ENCODE measurements around the gene ZNF423. TPM values are rescaled to one million over a fixed set of nuclear protein-coding genes. Genes with fewer than 3 reads are reported as not detected.

The ZNF423 gene
- total and polyA plus RNA-seq, 2 experiments from 2014 or later: 0.43 to 0.49 TPM

DNA sequence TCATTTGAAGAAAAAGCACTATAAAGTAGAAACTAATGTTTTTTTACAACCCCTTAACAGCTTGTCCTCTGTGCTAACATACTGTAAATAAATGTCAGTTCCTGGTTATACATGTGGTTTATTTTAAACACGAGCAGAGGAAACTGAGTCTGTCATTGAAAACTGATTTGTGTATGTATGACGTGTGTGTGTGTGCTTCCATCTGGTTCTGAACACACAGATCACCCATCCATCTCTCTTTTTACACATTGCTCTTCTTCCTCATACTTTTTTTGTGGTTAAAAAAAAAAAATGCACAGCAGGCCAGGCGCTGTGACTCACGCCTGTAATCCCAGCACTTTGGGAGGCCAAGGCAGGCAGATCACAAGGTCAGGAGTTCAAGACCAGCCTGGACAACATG is 49.5 kb downstream of the ZNF423 start:
- H3K4me3 ChIP-seq: no peak overlapping the region
- no peak overlapping the region for H3K4me2 ChIP-seq (ENCODE audit: unreplicated experiment)
- no peak for DNase-seq
- in situ Hi-C loops (cut with MboI): no loop called here
- TF ChIP-seq EZH2 (IDR thresholded peaks at IDR 0.05; ENCODE audit: insufficient read depth, poor library complexity, severe bottlenecking): no peak
- no peak for TF ChIP-seq EZH2phosphoT487 (IDR thresholded peaks at IDR 0.05; ENCODE audit: insufficient read depth, low read depth)
- H3K36me3 ChIP-seq (ENCODE audit: low read depth): no peaks in the 10 kb centered on the region
- no peaks in the 10 kb centered on the region for H3K79me2 ChIP-seq (ENCODE audit: insufficient read depth)
- 45 to 49% methylated on average over 4 of the region's 4 CpGs for WGBS, 2 experiments (ENCODE audit: low coverage in 1 of 2, low lambda C conversion rate in 2 of 2, missing lambda C conversion rate in 2 of 2)
- no peak overlapping the region for H3K9ac ChIP-seq
- no peaks in the 10 kb centered on the region for H3K4me1 ChIP-seq (ENCODE audit: insufficient read depth)
- H3K9me2 ChIP-seq (ENCODE audit: insufficient read depth): no peaks in the 10 kb centered on the region
- H2AFZ ChIP-seq: no peak overlapping the region
- H3F3A ChIP-seq (ENCODE audit: insufficient read depth): no peaks in the 10 kb centered on the region
- no peak overlapping the region for H3K27ac ChIP-seq
- H3K9me3 ChIP-seq (ENCODE audit: low read depth): no peaks in the 10 kb centered on the region
- peaks cover 11% of the 10 kb centered on the region; the same call in 1 of the 2 replicates for H3K27me3 ChIP-seq (replicated peaks; ENCODE audit: insufficient read depth)
- no peaks in the 10 kb centered on the region for H4K20me1 ChIP-seq (ENCODE audit: insufficient read depth)

DNA sequence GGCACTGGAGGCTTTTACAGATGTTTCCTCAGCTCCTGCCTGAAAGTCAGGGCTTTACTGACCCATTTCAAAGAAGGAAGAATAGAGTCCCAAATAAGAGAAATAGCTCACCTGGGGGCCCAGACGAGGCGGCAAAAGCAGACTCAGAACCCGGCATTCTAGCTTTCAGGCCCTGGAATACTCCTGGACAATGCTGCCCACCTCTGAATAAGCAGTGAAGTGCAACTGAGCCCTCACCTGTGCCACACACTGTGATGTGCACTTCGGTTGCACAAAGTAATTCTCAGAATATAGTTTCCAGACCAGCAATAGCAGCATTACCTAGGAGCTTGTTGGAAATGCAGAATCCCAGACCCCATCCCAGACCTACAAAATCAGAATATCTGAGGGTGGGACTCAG is 54.6 kb downstream of the ZNF423 start:
- TF ChIP-seq EZH2 (IDR thresholded peaks at IDR 0.05; ENCODE audit: insufficient read depth, poor library complexity, severe bottlenecking) (no peak), EZH2phosphoT487 (IDR thresholded peaks at IDR 0.05; ENCODE audit: insufficient read depth, low read depth) (no peak)
- in situ Hi-C loops (cut with MboI): no loop called here

DNA sequence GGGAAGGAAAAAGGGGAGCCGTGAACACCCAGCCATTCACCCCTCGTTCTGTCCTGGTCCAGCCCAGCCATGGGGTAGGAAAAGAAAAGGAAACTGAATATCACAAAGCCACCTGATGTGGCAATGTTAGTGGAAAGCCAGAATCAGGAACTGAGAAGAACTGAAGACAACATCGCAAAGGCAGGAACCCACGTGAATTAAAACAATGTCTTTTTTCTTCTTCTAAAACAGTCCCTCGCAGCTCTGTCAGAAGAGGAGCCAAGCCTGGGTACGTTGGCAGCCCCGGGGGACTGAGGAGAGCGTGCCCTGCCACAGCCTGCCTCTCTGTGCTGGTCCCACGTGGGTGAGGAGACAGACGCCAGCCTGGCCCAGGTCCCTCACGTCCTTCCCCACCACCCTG is 55.0 kb downstream of the ZNF423 start:
- WGBS, 2 experiments (ENCODE audit: low coverage in 1 of 2, low lambda C conversion rate in 2 of 2, missing lambda C conversion rate in 2 of 2): 37 to 43% methylated on average over 11 of the region's 11 CpGs
- H3K27ac ChIP-seq: no peak overlapping the region
- no peak for DNase-seq
- no peaks in the 10 kb centered on the region for H3K79me2 ChIP-seq (ENCODE audit: insufficient read depth)
- H4K20me1 ChIP-seq (ENCODE audit: insufficient read depth): no peaks in the 10 kb centered on the region
- H3K4me1 ChIP-seq (ENCODE audit: insufficient read depth): no peaks in the 10 kb centered on the region
- in situ Hi-C loops (cut with MboI): no loop called here
- no peaks in the 10 kb centered on the region for H3F3A ChIP-seq (ENCODE audit: insufficient read depth)
- H3K36me3 ChIP-seq (ENCODE audit: low read depth): no peaks in the 10 kb centered on the region
- H3K4me3 ChIP-seq: no peak overlapping the region
- no peaks in the 10 kb centered on the region for H3K9me3 ChIP-seq (ENCODE audit: low read depth)
- H2AFZ ChIP-seq: no peak overlapping the region
- no peak overlapping the region for H3K9ac ChIP-seq
- no peak for TF ChIP-seq EZH2phosphoT487 (IDR thresholded peaks at IDR 0.05; ENCODE audit: insufficient read depth, low read depth)
- H3K27me3 ChIP-seq (replicated peaks; ENCODE audit: insufficient read depth): no peaks in the 10 kb centered on the region
- H3K4me2 ChIP-seq (ENCODE audit: unreplicated experiment): no peak overlapping the region
- no peaks in the 10 kb centered on the region for H3K9me2 ChIP-seq (ENCODE audit: insufficient read depth)

More for the DNA sequence above, 54.6 kb downstream of the ZNF423 start:
- 73 to 85% methylated on average over 4 of the region's 4 CpGs for WGBS, 2 experiments (ENCODE audit: low coverage in 1 of 2, low lambda C conversion rate in 2 of 2, missing lambda C conversion rate in 2 of 2)
- Histone ChIP-seq H3K27ac (no peak overlapping the region), H3F3A (ENCODE audit: insufficient read depth) (no peaks in the 10 kb centered on the region), H3K4me2 (ENCODE audit: unreplicated experiment) (no peak overlapping the region), H4K20me1 (ENCODE audit: insufficient read depth) (no peaks in the 10 kb centered on the region), H3K9me2 (ENCODE audit: insufficient read depth) (no peaks in the 10 kb centered on the region), H3K27me3 (replicated peaks; ENCODE audit: insufficient read depth) (no peaks in the 10 kb centered on the region), H3K79me2 (ENCODE audit: insufficient read depth) (no peaks in the 10 kb centered on the region), H3K4me3 (no peak overlapping the region), H3K9me3 (ENCODE audit: low read depth) (no peaks in the 10 kb centered on the region), H2AFZ (no peak overlapping the region), H3K4me1 (ENCODE audit: insufficient read depth) (no peaks in the 10 kb centered on the region), H3K9ac (no peak overlapping the region), H3K36me3 (ENCODE audit: low read depth) (no peaks in the 10 kb centered on the region)
- DNase-seq: no peak

DNA sequence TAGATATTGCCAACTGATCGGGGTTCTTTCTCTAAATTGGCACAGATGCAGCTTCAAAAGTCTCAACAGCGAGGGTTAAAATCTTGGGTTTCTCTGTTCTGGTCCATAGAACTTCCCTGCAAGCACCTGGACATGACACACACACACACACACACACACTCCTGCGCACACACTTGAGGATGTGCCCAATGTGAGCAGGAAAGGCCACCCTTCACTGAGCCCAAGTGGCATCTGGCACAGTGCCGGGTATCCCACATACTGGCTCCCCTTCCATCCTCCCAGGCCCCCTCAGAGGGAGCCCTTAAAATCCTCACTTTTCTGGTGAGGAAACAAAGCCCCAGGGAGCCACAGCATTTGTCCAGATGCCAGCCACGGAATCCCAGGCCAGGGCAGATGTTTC is 55.5 kb downstream of the ZNF423 start:
- Histone ChIP-seq H3K79me2 (ENCODE audit: insufficient read depth) (no peaks in the 10 kb centered on the region), H3K9me3 (ENCODE audit: low read depth) (no peaks in the 10 kb centered on the region), H3F3A (ENCODE audit: insufficient read depth) (no peaks in the 10 kb centered on the region), H3K4me3 (no peak overlapping the region), H3K27me3 (replicated peaks; ENCODE audit: insufficient read depth) (no peaks in the 10 kb centered on the region), H3K9ac (no peak overlapping the region), H3K27ac (no peak overlapping the region), H3K4me1 (ENCODE audit: insufficient read depth) (no peaks in the 10 kb centered on the region), H3K4me2 (ENCODE audit: unreplicated experiment) (no peak overlapping the region), H3K36me3 (ENCODE audit: low read depth) (no peaks in the 10 kb centered on the region), H3K9me2 (ENCODE audit: insufficient read depth) (no peaks in the 10 kb centered on the region), H4K20me1 (ENCODE audit: insufficient read depth) (no peaks in the 10 kb centered on the region), H2AFZ (no peak overlapping the region)
- in situ Hi-C loops (cut with MboI): no loop called here
- DNase-seq: no peak
- TF ChIP-seq EZH2phosphoT487 (IDR thresholded peaks at IDR 0.05; ENCODE audit: insufficient read depth, low read depth): no peak
- no peak for TF ChIP-seq EZH2 (IDR thresholded peaks at IDR 0.05; ENCODE audit: insufficient read depth, poor library complexity, severe bottlenecking)
- WGBS, 2 experiments (ENCODE audit: low coverage in 1 of 2, low lambda C conversion rate in 2 of 2, missing lambda C conversion rate in 2 of 2): 47 to 48% methylated on average over 5 of the region's 5 CpGs

DNA sequence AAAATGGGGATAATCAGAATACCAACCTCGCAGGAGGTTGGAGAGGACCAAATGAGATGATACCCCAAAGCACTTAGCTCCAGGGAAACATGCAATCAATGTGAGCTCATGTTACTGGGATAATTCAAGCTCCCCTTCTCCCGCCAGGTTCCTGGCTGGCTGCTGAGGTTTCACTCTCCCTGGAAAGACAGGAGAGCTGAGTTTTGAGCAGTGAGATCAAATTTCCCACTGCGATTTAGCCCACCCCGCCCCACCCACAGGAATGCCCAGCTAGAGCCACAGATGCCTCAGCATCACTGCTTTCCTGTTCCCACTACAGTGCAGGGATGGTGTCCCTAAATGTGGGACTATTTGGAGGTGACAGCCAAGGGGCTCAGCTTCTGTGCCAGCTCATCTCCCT is 56.7 kb downstream of the ZNF423 start:
- no peaks in the 10 kb centered on the region for H3K79me2 ChIP-seq (ENCODE audit: insufficient read depth)
- no peaks in the 10 kb centered on the region for H4K20me1 ChIP-seq (ENCODE audit: insufficient read depth)
- H3K27ac ChIP-seq: no peak overlapping the region
- in situ Hi-C loops (cut with MboI): no loop called here
- 47 to 59% methylated on average over 4 of the region's 4 CpGs for WGBS, 2 experiments (ENCODE audit: low coverage in 1 of 2, low lambda C conversion rate in 2 of 2, missing lambda C conversion rate in 2 of 2)
- no peaks in the 10 kb centered on the region for H3K9me3 ChIP-seq (ENCODE audit: low read depth)
- TF ChIP-seq EZH2 (IDR thresholded peaks at IDR 0.05; ENCODE audit: insufficient read depth, poor library complexity, severe bottlenecking) (no peak), EZH2phosphoT487 (IDR thresholded peaks at IDR 0.05; ENCODE audit: insufficient read depth, low read depth) (no peak)
- H2AFZ ChIP-seq: no peak overlapping the region
- H3K4me1 ChIP-seq (ENCODE audit: insufficient read depth): no peaks in the 10 kb centered on the region
- no peaks in the 10 kb centered on the region for H3K9me2 ChIP-seq (ENCODE audit: insufficient read depth)
- DNase-seq: no peak
- H3K36me3 ChIP-seq (ENCODE audit: low read depth): no peaks in the 10 kb centered on the region
- no peak overlapping the region for H3K9ac ChIP-seq
- no peak overlapping the region for H3K4me2 ChIP-seq (ENCODE audit: unreplicated experiment)
- H3F3A ChIP-seq (ENCODE audit: insufficient read depth): no peaks in the 10 kb centered on the region
- no peak overlapping the region for H3K4me3 ChIP-seq
- H3K27me3 ChIP-seq (replicated peaks; ENCODE audit: insufficient read depth): no peaks in the 10 kb centered on the region

Data from GM23248 (cell line).